HG03159 (cell line): ENCODE results near the gene CAST.
"Not testable (repeated sequence)": the region's sequence is repeated elsewhere in the genome, so short reads cannot be mapped to it uniquely, and the experiment has no call there.

Experiments used
- ATAC-seq: cut with Tn5 transposase; IDR thresholded peaks from one replicate; pipeline ENCODE4 v1.9.1; 2021; ENCODE audit warnings: mild to moderate bottlenecking, moderate library complexity; ENCODE audit not compliant: unreplicated experiment

The CAST gene

GRCh38 chr5:96775689-96776088 lies 113.5 kb downstream of the CAST start:
- no peak for ATAC-seq

GRCh38 chr5:96776621-96777020 lies 114.4 kb downstream of the CAST start:
- ATAC-seq: no peak

- no peak for ATAC-seq
These were observed 116.2 kb downstream of the CAST start for GRCh38 chr5:96778409-96778808.

GRCh38 chr5:96780626-96781025 lies 118.5 kb downstream of the CAST start:
- ATAC-seq: no peak

GRCh38 chr5:96781031-96781971 lies 119.1 kb downstream of the CAST start:
- no peak for ATAC-seq

- ATAC-seq: no peak
These were observed 121.2 kb downstream of the CAST start for GRCh38 chr5:96783326-96783725.

GRCh38 chr5:96785326-96786109 lies 123.3 kb downstream of the CAST start:
- no peak for ATAC-seq

- ATAC-seq: no peak
These were observed 126.1 kb downstream of the CAST start for GRCh38 chr5:96788112-96788749.

GRCh38 chr5:96789794-96790330 lies 127.7 kb downstream of the CAST start:
- ATAC-seq: no peak

GRCh38 chr5:96790961-96791504 lies 128.9 kb downstream of the CAST start:
- ATAC-seq: no peak

- no peak for ATAC-seq
These were observed 132.6 kb downstream of the CAST start for GRCh38 chr5:96794757-96795156.

- no peak for ATAC-seq
These were observed 133.4 kb downstream of the CAST start for GRCh38 chr5:96795626-96796025.

GRCh38 chr5:96796434-96796833 lies 134.3 kb downstream of the CAST start:
- ATAC-seq: no peak

GRCh38 chr5:96801718-96802117 lies 139.5 kb downstream of the CAST start:
- ATAC-seq: not testable (repeated sequence)

GRCh38 chr5:96807075-96807654 lies 145.0 kb downstream of the CAST start:
- peak; percentile 33 for ATAC-seq

- no peak for ATAC-seq
These were observed 146.3 kb downstream of the CAST start for GRCh38 chr5:96808541-96808828.

GRCh38 chr5:96808868-96809558 lies 146.8 kb downstream of the CAST start:
- ATAC-seq: no peak

- ATAC-seq: no peak
These were observed 147.7 kb downstream of the CAST start for GRCh38 chr5:96809921-96810320.

- no peak for ATAC-seq
These were observed 150.7 kb downstream of the CAST start for GRCh38 chr5:96812851-96813250.

GRCh38 chr5:96814041-96814440 lies 151.9 kb downstream of the CAST start:
- no peak for ATAC-seq
